Vagina (tissue), 2 donors: ENCODE results near the gene EPM2AIP1. TPM values are rescaled to one million over a fixed set of nuclear protein-coding genes. Genes with fewer than 3 reads are reported as not detected.
"Not testable (repeated sequence)": the region's sequence is repeated elsewhere in the genome, so short reads cannot be mapped to it uniquely, and the experiment has no call there.

Experiments used
- DNase-seq, 2 donors: peaks; one replicate each; pipeline ENCODE4 v3.0.0-alpha.2; 2017; ENCODE audit errors: extremely low spot score in 2 of 2
- H3K27ac ChIP-seq: fragments of 200-600 bp; sonication (generic); one replicate; pipeline ENCODE4 v1.5.1; 2019
- H3K27me3 ChIP-seq: fragments of 200-600 bp; sonication (generic); one replicate; pipeline ENCODE4 v1.5.1; 2019
- H3K36me3 ChIP-seq, 2 donors: fragments of 200-600 bp; sonication (generic); one replicate each; pipeline ENCODE4 v1.5.1; 2017 to 2019
- H3K4me1 ChIP-seq: fragments of 200-600 bp; sonication (generic); one replicate; pipeline ENCODE4 v1.5.1; 2019
- H3K4me3 ChIP-seq, 2 donors: fragments of 200-600 bp; sonication (generic); 1 replicate in 1 of 2; 2 replicates in 1 of 2; pipeline ENCODE4 v1.5.1; 2016 to 2019
- H3K9me3 ChIP-seq: fragments of 200-600 bp; sonication (generic); one replicate; pipeline ENCODE4 v1.5.1; 2019
- CTCF ChIP-seq, 3 experiments: fragments of 450-650 bp in 2 of 3; fragments of 200-600 bp in 1 of 3; sonication (generic) in 1 of 3; IDR thresholded peaks; one replicate each; pipeline ENCODE4 v1.5.1; 2017 to 2019; ENCODE audit warnings: antibody characterized with exemption in 3 of 3, mild to moderate bottlenecking in 2 of 3, moderate library complexity in 2 of 3
- POLR2A ChIP-seq, 2 donors: fragments of 450-650 bp; IDR thresholded peaks; one replicate each; pipeline ENCODE4 v1.6.1; 2017; ENCODE audit warnings: antibody characterized with exemption in 2 of 2, mild to moderate bottlenecking in 2 of 2, moderate library complexity in 2 of 2
- POLR2AphosphoS5 ChIP-seq, 2 donors: sonication (generic); formaldehyde crosslinking; IDR thresholded peaks; one replicate each; pipeline ENCODE4 v1.9.0; 2017; ENCODE audit warnings: antibody characterized with exemption in 2 of 2, mild to moderate bottlenecking in 2 of 2, low read depth in 1 of 2; ENCODE audit not compliant: insufficient read depth in 1 of 2
- intact Hi-C: fragments of 100-400 bp; cut with DNase I; formaldehyde crosslinking; loops from one replicate; pipeline ENCODE4 v1.15.1; 2023
- total RNA-seq: library from RNA; depleted of rRNA; stranded (reverse); fragments of >200 nt; gene quantifications from one replicate; pipeline ENCODE4 v1.2.3, GENCODE V29; 2016

EPM2AIP1 gene
- total RNA-seq, 1 donor from 2014 or later = 10.8 TPM

GRCh38 chr3:36957862-36958686 lies 34.9 kb downstream of the EPM2AIP1 start:
- intact Hi-C loops = loop anchor here (10.0 kb wide), 1 partner anchor 233 kb away; no protein-coding TSS in a partner anchor
- TF ChIP-seq POLR2A (IDR thresholded peaks at IDR 0.05) = no peak
- no peak for TF ChIP-seq CTCF (IDR thresholded peaks at IDR 0.05)
- TF ChIP-seq POLR2AphosphoS5 (IDR thresholded peaks at IDR 0.05; ENCODE audit: insufficient read depth in 1 of 2, low read depth in 1 of 2) = no peak
- H3K27ac ChIP-seq = no peak overlapping the region

GRCh38 chr3:36957063-36957462 lies 35.9 kb downstream of the EPM2AIP1 start:
- Histone ChIP-seq H3K36me3 (no peaks in the 10 kb centered on the region), H3K4me3 (no peak overlapping the region), H3K4me1 (no peaks in the 10 kb centered on the region), H3K27me3 (no peaks in the 10 kb centered on the region), H3K9me3 (no peaks in the 10 kb centered on the region), H3K27ac (no peak overlapping the region)
- no peak for TF ChIP-seq CTCF (IDR thresholded peaks at IDR 0.05)
- TF ChIP-seq POLR2AphosphoS5 (IDR thresholded peaks at IDR 0.05; ENCODE audit: insufficient read depth in 1 of 2, low read depth in 1 of 2) = no peak
- TF ChIP-seq POLR2A (IDR thresholded peaks at IDR 0.05) = no peak
- no peak for DNase-seq
- intact Hi-C loops = loop anchor here (10.0 kb wide), 1 partner anchor 232 kb away; no protein-coding TSS in a partner anchor

More at GRCh38 chr3:36957862-36958686, 34.9 kb downstream of the EPM2AIP1 start:
- Histone ChIP-seq H3K4me1 (no peaks in the 10 kb centered on the region), H3K9me3 (no peaks in the 10 kb centered on the region), H3K27me3 (no peaks in the 10 kb centered on the region), H3K4me3 (no peak overlapping the region), H3K36me3 (no peaks in the 10 kb centered on the region)
- DNase-seq = no peak

- intact Hi-C loops = loop anchor here (10.0 kb wide), 1 partner anchor 231 kb away; no protein-coding TSS in a partner anchor
- H3K27ac ChIP-seq = no peak overlapping the region
- no peak for DNase-seq
- no peak overlapping the region for H3K4me3 ChIP-seq
- TF ChIP-seq POLR2A (IDR thresholded peaks at IDR 0.05) (no peak), POLR2AphosphoS5 (IDR thresholded peaks at IDR 0.05; ENCODE audit: insufficient read depth in 1 of 2, low read depth in 1 of 2) (no peak), CTCF (IDR thresholded peaks at IDR 0.05) (no peak)
- H3K4me1 ChIP-seq = no peaks in the 10 kb centered on the region
- H3K36me3 ChIP-seq = no peaks in the 10 kb centered on the region
- H3K9me3 ChIP-seq = no peaks in the 10 kb centered on the region
- H3K27me3 ChIP-seq = no peaks in the 10 kb centered on the region
These were observed 36.8 kb downstream of the EPM2AIP1 start for GRCh38 chr3:36956155-36956554.

- Histone ChIP-seq H3K27me3 (no peaks in the 10 kb centered on the region), H3K4me3 (no peak overlapping the region), H3K4me1 (no peaks in the 10 kb centered on the region), H3K36me3 (no peaks in the 10 kb centered on the region), H3K9me3 (no peaks in the 10 kb centered on the region), H3K27ac (no peak overlapping the region)
- intact Hi-C loops = loop anchor here (10.0 kb wide), 1 partner anchor 230 kb away; no protein-coding TSS in a partner anchor
- no peak for DNase-seq
- TF ChIP-seq POLR2A (IDR thresholded peaks at IDR 0.05) (no peak), POLR2AphosphoS5 (IDR thresholded peaks at IDR 0.05; ENCODE audit: insufficient read depth in 1 of 2, low read depth in 1 of 2) (no peak), CTCF (IDR thresholded peaks at IDR 0.05) (no peak)
These were observed 38.3 kb downstream of the EPM2AIP1 start for GRCh38 chr3:36954452-36955134.

- H3K9me3 ChIP-seq, H3K36me3 ChIP-seq, DNase-seq, H3K27ac ChIP-seq, intact Hi-C loops, H3K4me3 ChIP-seq, H3K27me3 ChIP-seq: not testable (repeated sequence)
- peaks cover 11% of the 10 kb centered on the region for H3K4me1 ChIP-seq
These were observed 45.1 kb downstream of the EPM2AIP1 start for GRCh38 chr3:36947814-36948213.
